HL-60 (cell line): ENCODE results near the gene HHLA2.

Source experiments
- CTCF ChIP-seq: IDR thresholded peaks from one replicate; pipeline ENCODE4 v1.5.1; 2011; ENCODE audit warnings: low read length, control low read depth, inconsistent platforms; ENCODE audit not compliant: insufficient read depth
- GABPA ChIP-seq: IDR thresholded peaks from 2 replicates; pipeline ENCODE4 v1.6.1; 2012; ENCODE audit warnings: low read depth
- REST ChIP-seq: IDR thresholded peaks from 2 replicates; pipeline ENCODE4 v1.6.1; 2012; ENCODE audit warnings: low read depth; ENCODE audit not compliant: insufficient replicate concordance

- no peak for TF ChIP-seq REST
- TF ChIP-seq CTCF = no peak
- TF ChIP-seq GABPA = no peak
Measured at GRCh38 chr3:108328821-108329486, 32.6 kb downstream of the HHLA2 start.
